22Rv1 (cell line): ENCODE results near the gene OR7C1.

Experiments
- ZFX ChIP-seq: fragments of 450-650 bp; IDR thresholded peaks from 2 replicates; pipeline ENCODE4 v1.6.1; 2017; ENCODE audit warnings: antibody characterized with exemption, borderline replicate concordance
- TF ChIP-seq, protein P1 (sequence below): fragments of 450-650 bp; IDR thresholded peaks from 2 replicates; pipeline ENCODE4 v1.5.1; 2017; ENCODE audit warnings: mild to moderate bottlenecking

DNA sequence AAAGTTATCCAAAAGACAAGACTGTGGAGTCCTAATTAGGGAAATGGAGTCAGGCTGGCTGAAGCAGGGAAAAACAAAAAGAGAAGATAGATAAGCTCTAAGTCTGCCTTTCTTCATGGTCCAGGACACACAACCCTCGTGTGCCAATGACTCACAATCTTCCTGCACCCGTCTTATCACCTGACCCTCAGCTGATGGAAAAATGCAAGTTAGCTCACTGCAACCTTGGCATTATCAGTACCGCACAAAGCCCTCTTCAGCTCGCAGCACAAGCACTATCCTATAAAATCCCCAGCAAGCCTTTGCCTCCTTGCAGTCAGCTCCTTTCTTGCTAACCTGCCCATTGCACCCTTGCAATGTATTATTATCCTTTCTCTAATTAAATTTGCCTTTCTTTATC, 4.3 kb downstream of the OR7C1 start:
- TF ChIP-seq, protein P1, sequence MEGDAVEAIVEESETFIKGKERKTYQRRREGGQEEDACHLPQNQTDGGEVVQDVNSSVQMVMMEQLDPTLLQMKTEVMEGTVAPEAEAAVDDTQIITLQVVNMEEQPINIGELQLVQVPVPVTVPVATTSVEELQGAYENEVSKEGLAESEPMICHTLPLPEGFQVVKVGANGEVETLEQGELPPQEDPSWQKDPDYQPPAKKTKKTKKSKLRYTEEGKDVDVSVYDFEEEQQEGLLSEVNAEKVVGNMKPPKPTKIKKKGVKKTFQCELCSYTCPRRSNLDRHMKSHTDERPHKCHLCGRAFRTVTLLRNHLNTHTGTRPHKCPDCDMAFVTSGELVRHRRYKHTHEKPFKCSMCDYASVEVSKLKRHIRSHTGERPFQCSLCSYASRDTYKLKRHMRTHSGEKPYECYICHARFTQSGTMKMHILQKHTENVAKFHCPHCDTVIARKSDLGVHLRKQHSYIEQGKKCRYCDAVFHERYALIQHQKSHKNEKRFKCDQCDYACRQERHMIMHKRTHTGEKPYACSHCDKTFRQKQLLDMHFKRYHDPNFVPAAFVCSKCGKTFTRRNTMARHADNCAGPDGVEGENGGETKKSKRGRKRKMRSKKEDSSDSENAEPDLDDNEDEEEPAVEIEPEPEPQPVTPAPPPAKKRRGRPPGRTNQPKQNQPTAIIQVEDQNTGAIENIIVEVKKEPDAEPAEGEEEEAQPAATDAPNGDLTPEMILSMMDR: no peak
- TF ChIP-seq ZFX: no peak
